ENCODE data around the gene BEGAIN.

Gene BEGAIN

GRCh38 chr14:100615736-100616695 lies 28.8 kb upstream of the BEGAIN start:
- DNase-seq, result peak in 4 of 56 donors; percentile 24 to 33 (median 30)

GRCh38 chr14:100614803-100615202 lies 27.6 kb upstream of the BEGAIN start:
- no peak for DNase-seq

- no peak for DNase-seq
Observed at GRCh38 chr14:100612986-100613385, 25.8 kb upstream of the BEGAIN start.

GRCh38 chr14:100611811-100612480 lies 24.7 kb upstream of the BEGAIN start:
- DNase-seq, result no peak

- DNase-seq, result no peak
Observed at GRCh38 chr14:100610511-100611217, 23.4 kb upstream of the BEGAIN start.

GRCh38 chr14:100609941-100610391 lies 22.7 kb upstream of the BEGAIN start:
- no peak for DNase-seq

- no peak for DNase-seq
Observed at GRCh38 chr14:100609331-100609870, 22.2 kb upstream of the BEGAIN start.

GRCh38 chr14:100608586-100609330 lies 21.5 kb upstream of the BEGAIN start:
- no peak for DNase-seq

GRCh38 chr14:100608064-100608463 lies 20.8 kb upstream of the BEGAIN start:
- DNase-seq, result no peak

GRCh38 chr14:100607611-100607956 lies 20.4 kb upstream of the BEGAIN start:
- DNase-seq, result no peak

GRCh38 chr14:100606687-100607610 lies 19.7 kb upstream of the BEGAIN start:
- no peak for DNase-seq

GRCh38 chr14:100605706-100606686 lies 18.8 kb upstream of the BEGAIN start:
- DNase-seq, result peak in 4 of 56 donors; percentile 32 to 44 (median 37)

- no peak for DNase-seq
Observed at GRCh38 chr14:100605230-100605629, 18.0 kb upstream of the BEGAIN start.

GRCh38 chr14:100604709-100605108 lies 17.5 kb upstream of the BEGAIN start:
- DNase-seq, result no peak

- no peak for DNase-seq
Observed at GRCh38 chr14:100604121-100604501, 16.9 kb upstream of the BEGAIN start.

- no peak for DNase-seq
Observed at GRCh38 chr14:100603341-100604120, 16.3 kb upstream of the BEGAIN start.

GRCh38 chr14:100602621-100603230 lies 15.5 kb upstream of the BEGAIN start:
- no peak for DNase-seq

All from amygdala (tissue), 56 donors.